LHCN-M2 (cell line): ENCODE data around the gene LRRC34. TPM values are rescaled to one million over a fixed set of nuclear protein-coding genes. Genes with fewer than 3 reads are reported as not detected.
A peak's percentile ranks its signal among the peaks of the same experiment; 100 is the strongest.

Experiments used
- DNase-seq: peaks from one replicate; pipeline ENCODE4 v3.0.0-alpha.2; 2012; ENCODE audit warnings: low read depth
- polyA plus RNA-seq: library from polyadenylated mRNA; unstranded; fragments of >200 nt; gene quantifications from one replicate; pipeline ENCODE4 v1.2.1, GENCODE V29; 2012; ENCODE audit warnings: missing spikeins
- total RNA-seq: library from RNA; depleted of rRNA; stranded (reverse); fragments of >200 nt; gene quantifications from 2 replicates; pipeline ENCODE4 v1.2.3, GENCODE V29; 2014; rRNA removed

Gene LRRC34, protein sequence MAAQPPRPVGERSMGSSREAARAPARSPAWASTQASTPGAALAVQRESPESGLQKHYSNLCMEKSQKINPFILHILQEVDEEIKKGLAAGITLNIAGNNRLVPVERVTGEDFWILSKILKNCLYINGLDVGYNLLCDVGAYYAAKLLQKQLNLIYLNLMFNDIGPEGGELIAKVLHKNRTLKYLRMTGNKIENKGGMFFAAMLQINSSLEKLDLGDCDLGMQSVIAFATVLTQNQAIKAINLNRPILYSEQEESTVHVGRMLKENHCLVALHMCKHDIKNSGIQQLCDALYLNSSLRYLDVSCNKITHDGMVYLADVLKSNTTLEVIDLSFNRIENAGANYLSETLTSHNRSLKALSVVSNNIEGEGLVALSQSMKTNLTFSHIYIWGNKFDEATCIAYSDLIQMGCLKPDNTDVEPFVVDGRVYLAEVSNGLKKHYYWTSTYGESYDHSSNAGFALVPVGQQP
- 5.4 TPM in 2 replicates for total RNA-seq
- polyA plus RNA-seq, result 0.87 TPM

DNA sequence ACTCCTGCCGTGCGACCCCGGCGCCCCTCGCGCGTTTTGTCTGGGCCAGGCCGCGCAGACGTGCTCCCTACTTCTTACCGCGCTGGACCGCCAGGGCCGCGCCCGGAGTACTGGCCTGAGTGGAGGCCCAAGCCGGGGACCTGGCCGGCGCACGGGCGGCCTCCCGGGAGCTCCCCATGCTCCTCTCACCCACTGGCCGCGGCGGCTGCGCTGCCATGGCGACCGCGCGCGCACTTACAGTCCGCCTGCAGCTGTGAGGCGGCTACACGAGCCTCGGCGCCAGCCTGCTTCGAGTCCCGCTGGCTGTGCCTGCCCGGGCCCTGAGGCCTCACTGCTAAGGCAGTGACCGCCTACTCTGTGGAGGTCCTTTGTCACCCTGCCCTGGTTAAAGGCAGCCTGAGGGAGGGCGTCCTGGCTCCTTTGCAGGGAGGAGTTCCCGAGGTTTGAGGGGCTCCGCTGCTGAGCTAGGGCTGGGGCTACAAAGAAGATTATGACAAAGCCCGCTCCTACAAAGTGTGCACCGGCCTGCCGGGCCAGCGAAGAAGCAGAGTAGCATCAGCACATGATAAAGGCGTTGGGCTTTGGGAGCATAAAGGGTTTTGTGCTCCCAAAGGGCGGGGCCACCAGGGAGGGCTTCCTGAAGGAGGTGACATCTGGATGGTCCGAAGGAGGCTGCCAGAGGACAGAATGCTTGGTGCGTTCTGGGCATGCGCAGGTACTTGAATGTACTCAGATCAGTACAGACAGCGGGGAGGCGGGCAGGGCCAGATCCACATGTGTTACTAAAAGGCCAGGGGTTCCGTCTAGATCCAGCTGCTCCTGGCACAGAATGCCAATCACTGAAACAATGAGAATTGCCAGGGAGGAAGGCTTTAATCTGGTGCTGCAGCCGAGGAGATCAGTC, at the start of gene LRRC34, which contains the start of gene LRRIQ4:
TSS of gene LRRC34 (minus strand) at position 573 of the 904 bp plus-strand sequence. CDS start at position 217, 356 bp downstream.
TSS of gene LRRIQ4 (plus strand) at position 539 of the 904 bp plus-strand sequence. CDS start 9,052 bp downstream, outside the sequence.
- DNase-seq, result peak; percentile 92

DNA sequence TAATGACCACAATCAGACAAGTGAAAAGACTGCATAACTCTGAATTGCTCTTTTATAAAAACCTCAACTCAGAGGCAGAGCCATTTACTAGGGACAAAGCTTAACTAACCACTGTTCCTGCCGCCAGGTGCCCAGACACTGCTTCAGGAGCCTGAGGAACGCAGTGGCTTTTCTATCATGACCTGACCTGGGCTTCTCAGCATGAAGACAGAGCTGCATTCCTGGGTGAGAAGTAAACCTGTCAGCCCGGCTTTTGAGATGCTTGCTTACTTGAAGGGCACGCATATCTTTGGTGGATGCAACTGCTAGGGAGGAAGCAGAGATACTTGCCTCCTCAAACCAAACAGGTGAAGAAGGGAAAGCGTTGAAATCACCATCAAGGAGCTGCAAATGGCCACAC, 49.2 kb upstream of the LRRC34 start:
- no peak for DNase-seq

DNA sequence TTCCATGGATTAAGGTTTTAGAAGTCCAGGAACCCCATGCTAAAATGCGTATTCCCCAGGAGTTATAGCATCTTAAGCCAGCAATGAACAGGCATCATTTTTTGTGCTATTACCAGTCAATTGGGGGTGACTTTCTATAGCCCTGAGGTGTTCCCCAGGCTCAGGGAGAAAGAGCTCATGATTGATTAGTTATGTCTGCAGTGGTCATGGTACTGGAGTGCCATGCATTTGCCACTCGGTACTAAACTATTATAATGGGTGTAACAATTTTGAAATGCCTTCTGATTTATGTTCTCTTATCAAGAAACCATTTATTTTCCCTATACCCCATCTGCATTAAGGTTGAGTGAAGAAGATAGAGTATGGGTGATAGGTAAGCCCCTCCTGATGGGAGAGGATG, 45.1 kb upstream of the LRRC34 start:
- no peak for DNase-seq

DNA sequence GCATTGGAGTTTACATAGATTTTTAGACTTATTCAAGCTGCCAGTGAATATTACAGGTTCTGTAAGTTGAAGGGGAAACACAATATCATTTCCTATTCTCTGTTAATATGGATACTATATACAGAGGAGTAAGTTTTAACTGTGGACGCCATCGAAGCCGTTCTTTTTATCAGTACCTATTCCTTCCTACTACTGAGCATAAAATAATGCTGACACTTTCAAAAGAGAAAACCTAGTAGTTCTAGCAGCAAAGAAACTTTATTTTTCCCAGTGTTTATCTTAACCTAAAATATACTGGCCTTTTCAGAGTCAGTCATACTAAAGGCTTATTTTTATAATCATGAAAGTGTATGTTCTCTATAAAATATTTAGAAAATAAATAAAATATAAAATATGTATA, 42.8 kb upstream of the LRRC34 start:
- DNase-seq, result no peak

DNA sequence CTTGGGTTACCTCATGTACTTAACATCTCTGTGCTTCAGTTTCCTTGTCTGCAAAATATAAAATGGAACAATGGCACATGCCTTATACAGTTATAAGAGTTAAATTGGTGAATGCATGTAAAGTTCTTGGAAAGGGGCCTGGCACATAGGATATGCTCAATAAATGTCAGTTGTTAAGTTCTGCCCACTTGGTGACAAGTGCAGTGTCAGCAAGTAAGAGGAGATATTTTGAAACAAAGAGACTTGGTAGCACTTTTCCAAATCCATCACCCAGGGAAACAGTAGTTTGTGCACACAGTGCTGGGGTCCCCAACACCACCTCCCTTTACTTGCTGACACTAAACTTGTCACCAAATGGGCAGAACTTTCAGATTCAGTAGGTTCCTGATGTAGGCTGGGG, 37.9 kb upstream of the LRRC34 start:
- DNase-seq, result no peak

DNA sequence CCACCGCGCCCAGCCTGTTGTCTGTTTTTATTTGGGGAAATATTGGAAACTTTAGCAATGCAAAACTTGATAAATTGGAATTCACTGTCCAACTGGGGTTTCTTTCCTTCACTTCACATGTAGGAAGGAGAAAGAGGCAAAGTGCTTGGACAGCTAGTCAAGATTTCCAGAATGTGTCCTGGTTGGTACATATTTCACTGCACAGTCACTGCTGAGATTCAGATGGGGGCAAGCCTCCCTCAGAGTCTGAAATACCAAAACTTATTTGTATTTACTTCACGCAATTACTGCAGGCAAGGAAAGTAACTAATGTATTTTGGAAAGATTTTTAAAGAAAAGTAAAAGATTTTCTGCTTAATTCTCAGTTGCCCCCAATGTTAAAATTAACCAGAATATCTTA, 36.0 kb upstream of the LRRC34 start:
- DNase-seq, result no peak

DNA sequence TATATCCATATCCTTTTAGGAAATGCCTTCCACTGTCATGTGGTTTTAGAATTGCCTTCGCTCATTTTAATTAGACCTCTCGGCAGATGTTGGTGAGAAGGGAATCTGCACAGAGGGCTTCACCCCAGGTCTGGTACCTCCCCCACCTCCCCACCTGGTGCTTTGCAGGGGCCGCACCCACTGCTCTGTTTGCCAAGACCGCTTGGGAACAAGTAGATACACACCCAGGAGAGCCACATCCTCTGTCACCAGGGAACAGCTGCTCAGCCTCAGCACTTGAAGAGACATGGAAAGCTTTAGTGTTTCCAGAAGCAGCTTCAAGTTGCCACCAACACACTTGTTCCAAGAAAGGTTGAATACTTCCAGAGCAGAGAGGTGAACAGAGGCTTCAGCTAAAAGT, 35.2 kb upstream of the LRRC34 start:
- peak; percentile 23 for DNase-seq

DNA sequence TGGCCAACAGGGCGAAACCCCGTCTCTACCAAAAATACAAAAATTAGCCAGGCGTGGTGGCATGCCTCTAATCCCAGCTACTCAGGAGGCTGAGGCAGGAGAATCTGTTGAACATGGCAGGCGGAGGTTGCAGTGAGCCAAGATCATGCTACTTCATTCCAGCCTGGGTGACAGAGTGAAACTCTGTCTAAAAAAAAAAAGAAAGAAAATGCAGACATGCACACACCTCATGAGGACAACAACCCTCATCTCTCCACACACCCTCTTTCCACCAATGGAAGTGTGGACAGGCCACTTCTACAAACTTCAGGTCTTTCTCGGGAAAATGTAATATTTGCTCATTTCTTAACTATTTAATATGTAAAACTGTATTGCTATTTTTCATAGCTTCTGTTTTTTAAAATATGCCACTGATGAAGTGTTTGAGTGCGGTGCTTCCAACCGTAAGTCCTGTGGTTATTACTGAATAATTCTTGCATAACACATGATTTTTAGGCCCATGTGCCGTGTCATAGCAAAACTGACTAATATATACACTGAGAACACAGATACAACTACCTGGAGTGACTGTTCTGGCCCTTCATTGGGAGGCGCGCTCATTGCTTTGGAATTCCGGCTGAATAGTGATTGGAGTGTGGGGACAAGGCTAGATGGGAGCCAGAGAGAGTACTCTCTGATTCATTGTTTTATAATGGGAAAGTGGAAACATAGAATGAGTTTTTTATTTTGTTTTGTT, 33.9 kb upstream of the LRRC34 start:
- peak; percentile 57 for DNase-seq

DNA sequence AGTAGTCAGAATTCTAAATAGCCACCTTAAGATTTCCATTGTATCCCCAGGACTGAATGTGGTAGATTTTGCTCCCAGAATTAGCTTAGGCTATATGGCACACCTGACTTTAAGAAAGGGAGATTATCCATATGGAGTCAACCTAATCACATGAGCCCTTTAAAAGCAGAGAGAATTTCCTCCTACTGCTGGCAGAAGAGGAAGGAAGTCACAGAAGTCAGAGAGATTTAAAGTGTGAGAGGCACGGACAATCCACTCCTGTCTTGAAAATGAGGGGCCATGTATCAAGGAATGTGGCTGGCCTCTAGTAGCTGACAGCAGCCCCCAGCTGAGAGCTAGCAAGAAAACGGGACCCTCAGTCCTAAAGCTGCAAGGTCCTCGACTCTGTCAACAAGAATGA, 30.3 kb upstream of the LRRC34 start:
- DNase-seq, result no peak

DNA sequence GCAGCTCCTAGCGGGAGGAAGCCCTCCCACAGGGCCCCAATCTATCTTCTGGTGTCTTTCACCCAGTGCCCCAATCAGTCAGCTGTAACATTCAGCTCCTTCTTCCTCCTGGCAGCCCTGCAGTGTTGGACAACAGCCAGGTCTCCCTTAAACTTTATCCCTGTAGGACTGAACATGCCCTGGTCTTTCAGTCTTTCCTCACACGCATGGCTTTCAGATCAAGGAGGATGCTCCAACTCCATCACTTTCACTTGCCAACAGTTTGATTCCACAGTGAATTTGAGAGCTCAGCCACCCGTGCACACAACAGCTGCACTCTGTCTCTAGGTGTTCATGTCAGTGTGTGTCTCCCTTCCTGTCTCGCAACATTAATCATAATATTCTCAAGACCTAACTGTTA, 28.5 kb upstream of the LRRC34 start:
- DNase-seq, result no peak

DNA sequence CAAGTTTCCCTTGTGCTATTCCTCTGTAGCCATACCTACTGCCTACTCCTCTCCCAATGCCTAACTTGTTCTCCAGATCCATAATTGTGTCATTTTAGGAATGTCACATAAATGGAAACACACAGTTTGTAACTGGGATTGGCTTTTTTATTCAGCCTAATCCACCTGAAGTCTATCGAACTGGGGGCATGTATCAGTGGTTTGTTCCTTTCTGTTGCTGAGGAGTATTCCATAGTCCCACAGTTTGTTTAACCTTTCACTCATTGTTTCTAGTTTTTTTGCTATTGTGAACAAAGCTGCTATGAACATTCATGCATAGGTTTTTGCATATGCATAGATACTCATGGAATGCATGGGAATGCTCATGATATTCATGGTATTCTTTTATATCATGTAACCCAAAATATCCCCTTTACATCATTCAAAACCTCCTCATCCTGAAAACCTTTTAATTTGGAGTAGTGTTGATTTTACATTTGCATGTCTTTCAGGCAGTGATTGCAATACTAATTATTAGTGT, 25.9 kb upstream of the LRRC34 start:
- DNase-seq, result no peak

DNA sequence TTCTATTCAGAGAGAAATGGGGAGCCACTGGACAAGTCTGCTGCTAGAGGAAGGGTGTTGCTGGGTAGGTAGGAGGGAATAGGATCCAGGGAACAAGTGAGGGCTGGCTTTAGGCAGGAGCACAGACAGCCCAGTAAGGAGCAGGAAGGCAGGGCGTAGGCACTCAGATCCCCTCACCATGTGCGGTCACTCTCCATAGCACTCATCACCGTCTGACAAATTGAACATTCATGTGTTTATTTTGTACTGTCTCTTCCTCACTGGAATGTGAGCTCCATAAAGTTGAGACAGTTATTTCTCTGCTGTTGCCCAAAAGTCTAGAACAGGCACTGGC, 24.2 kb upstream of the LRRC34 start:
- DNase-seq, result no peak

DNA sequence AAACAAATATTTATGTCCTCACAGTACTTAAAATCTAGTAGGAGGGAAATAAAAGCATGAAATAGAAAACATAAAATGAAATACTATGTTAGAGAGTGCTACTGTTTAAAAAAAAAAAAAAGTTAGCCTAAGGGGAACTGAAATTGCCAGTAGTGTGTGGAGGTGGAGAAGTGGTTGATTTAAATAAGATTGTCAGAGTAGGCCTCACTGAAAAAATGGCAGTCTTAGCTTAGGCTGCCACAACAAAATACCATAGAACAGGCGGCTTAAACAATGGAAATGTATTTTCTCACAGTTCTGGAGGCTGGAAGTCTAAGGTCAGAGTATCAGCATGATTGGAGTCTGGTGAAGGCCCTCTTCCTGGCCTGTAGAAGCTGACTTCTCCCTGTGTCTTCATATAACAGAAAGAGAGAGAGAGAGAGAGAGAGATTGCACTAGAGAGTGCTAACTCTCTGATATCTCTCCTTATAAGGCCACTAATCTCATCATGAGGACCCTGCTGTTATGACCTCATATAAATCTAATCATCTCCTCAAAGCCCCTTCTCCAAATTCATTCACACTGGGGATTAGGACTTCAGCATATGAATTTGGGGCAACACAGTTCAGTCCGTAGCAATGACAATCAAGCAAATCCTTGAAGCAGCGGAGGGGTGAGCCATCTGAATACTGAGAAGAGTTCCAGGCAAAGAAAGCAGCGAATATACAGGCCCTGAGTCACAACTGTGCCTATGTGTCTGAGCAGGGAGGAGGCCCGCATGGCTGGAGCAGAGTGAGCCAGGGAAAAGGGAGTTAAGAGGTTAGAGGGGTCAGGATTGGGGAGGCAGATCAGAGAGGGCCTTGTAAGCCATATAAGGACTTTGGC, 23.6 kb upstream of the LRRC34 start:
- no peak for DNase-seq

DNA sequence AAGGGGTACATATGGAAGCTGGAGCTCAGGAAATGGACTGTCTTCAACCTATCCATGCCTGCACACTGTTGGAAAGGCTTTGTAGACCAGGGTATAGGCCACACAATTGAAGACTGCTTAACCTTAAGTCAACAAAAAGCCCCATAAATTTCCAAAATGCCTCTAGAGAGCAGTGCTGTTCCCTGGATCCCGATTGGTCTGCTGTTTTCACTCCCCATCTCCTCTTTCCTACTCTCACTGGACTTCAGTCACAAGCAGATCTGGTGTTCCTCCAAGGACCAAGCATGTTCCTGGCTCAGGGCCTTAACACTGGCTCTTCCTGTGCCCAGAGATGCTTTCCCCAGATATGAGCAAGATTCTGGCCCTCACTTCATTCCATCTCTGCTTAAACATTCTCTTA, 22.8 kb upstream of the LRRC34 start:
- DNase-seq, result no peak

DNA sequence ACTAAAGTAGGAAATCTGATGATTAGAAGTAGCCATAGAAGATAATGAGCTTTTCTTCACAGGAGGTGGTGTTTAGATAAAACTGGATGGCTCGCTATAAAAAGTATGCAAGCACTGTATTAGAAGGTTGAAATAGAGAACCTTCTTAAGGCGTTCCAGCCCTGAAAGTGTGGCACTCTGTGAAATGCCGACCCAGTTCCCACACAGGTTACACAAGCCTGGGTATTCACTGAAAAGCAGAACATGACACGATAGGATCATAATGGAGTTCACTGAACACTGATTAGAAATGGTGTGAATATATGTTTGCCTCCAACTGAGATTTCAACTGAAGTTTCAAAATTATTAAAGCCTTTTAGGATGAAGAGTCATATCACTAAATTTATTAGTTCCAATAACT, 15.0 kb upstream of the LRRC34 start:
- DNase-seq, result no peak

DNA sequence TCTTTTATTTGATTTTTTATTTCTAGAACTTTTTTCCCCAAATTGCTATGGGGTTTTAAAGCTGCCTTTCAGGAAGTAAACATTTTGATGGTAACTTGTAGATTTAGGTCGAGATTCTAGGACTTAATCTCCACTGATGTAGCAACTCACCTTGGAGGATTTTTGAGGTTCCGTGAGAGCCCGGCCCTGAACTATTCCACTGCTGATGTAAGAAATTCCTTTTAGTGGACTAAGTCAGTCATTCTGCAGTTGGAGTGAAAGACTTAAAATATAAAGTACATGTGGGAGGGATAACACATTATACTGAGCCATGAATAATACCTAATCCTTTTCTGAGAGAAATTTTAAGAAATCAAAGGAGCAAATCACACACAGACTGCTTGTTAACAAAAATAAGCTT, 12.6 kb upstream of the LRRC34 start:
- DNase-seq, result no peak

DNA sequence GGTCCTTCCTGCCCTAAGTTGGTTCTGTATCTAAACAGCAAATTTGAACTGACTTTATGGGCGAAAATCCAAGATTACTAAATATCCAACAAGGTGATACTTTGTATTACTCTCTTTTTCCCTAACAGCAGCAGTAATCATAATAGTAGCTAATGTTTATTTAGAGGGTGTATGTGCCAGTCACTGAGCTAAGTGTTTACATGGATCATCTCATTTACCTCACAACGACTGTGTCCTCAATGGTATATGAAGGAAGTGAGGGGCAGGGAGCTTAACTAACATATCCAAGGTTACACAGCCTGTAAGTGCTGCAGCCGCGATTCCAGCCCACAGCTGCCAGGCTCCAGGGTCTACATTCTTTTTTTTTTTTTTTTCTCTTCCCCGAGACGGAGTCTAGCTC, 10.3 kb upstream of the LRRC34 start:
- DNase-seq, result no peak

DNA sequence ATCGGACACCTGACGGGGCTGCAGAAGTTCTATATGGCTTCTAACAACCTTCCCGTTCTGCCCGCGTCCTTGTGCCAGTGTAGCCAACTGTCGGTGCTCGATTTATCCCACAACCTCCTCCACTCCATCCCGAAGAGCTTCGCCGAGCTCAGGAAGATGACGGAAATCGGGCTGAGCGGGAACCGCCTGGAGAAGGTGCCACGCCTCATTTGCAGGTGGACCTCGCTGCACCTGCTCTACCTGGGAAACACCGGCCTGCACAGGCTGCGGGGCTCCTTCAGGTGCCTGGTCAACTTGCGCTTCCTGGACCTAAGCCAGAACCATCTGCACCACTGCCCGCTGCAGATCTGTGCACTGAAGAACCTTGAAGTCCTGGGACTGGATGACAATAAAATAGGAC, 9.8 kb upstream of the LRRC34 start:
- no peak for DNase-seq

DNA sequence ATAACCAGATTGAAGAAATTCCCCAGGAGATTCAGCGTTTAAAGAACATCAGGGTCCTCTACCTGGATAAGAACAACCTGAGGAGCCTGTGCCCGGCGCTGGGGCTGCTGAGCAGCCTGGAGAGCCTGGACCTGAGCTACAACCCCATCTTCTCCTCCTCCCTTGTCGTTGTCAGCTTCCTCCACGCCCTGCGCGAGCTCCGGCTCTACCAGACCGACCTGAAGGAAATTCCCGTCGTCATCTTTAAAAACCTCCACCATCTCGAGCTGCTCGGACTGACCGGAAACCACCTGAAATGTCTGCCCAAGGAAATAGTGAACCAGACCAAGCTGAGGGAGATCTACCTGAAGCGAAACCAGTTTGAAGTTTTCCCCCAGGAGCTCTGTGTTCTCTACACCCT, 9.4 kb upstream of the LRRC34 start:
- no peak for DNase-seq

DNA sequence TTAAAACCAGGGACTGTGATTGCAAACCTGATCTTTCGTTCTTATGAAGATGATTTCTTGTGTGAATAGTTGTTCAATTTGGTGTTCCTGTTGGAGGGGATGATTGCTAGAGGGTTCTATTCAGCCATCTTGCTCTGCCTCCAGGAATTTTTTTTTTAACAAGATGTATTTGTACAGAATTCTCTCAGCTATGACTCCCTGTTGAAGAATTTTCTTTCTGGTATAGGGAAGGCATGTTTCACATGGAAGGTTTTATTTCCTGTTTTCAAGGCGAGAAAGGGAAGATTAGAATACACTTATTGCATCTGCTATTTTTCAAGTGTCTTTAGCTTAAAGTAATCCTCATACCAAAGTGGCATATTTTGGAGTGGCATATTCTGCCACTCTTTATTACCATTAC, 5.6 kb upstream of the LRRC34 start:
- peak; percentile 26 for DNase-seq
